ENCODE measurements around the gene SLC25A41. TPM values are rescaled to one million over a fixed set of nuclear protein-coding genes. Genes with fewer than 3 reads are reported as not detected.

The SLC25A41 gene
- total RNA-seq, 6 experiments from 2014 or later, result not detected

DNA sequence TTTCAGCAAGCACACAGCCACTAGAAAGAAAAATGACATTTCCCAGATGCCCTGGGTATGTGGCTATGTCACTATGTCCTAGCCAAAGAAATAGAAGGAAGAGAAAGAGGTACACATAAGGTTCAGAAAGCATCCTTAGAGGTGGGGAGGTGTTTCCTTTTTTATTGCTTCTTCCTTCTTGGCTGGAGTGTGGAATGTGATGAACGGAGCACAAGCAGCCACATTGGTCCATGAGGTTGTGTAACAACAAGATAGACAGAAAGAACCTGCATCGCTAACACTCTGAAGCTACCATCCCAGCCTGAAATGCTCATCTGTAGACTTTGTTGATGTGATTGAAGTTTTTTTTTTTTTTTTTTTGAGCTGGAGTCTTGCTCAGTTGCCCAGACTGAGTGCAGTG is 19.3 kb upstream of the SLC25A41 start:
- Mint-ChIP-seq H3K4me3 (no peak overlapping the region), H3K36me3 (ENCODE audit: low read depth) (peaks cover 34% of the 10 kb centered on the region), H3K4me1 (ENCODE audit: low read depth) (peaks cover 3% of the 10 kb centered on the region), H3K9me3 (peaks cover 16% of the 10 kb centered on the region), H3K27ac (no peak overlapping the region), H3K27me3 (ENCODE audit: insufficient read depth) (peaks cover 4% of the 10 kb centered on the region; the same call in 1 of the 2 replicates)
- no peak for DNase-seq
- TF ChIP-seq CTCF (IDR thresholded peaks at IDR 0.05), result no peak

- TF ChIP-seq CTCF (IDR thresholded peaks at IDR 0.05), result no peak
- DNase-seq, result no peak
- Mint-ChIP-seq H3K9me3 (peaks cover 16% of the 10 kb centered on the region), H3K36me3 (ENCODE audit: low read depth) (peaks cover 34% of the 10 kb centered on the region), H3K27me3 (ENCODE audit: insufficient read depth) (peaks cover 4% of the 10 kb centered on the region; the same call in 1 of the 2 replicates), H3K4me1 (ENCODE audit: low read depth) (no peaks in the 10 kb centered on the region), H3K27ac (no peak overlapping the region), H3K4me3 (no peak overlapping the region)
Measured at GRCh38 chr19:6452223-6452614, 18.7 kb upstream of the SLC25A41 start.

- no peak for DNase-seq
- no peak overlapping the region for H3K27ac Mint-ChIP-seq
- H3K4me3 Mint-ChIP-seq, result no peak overlapping the region
- TF ChIP-seq CTCF (IDR thresholded peaks at IDR 0.05), result no peak
- H3K4me1 Mint-ChIP-seq (ENCODE audit: low read depth), result no peaks in the 10 kb centered on the region
- peaks cover 34% of the 10 kb centered on the region for H3K36me3 Mint-ChIP-seq (ENCODE audit: low read depth)
- H3K27me3 Mint-ChIP-seq (ENCODE audit: insufficient read depth), result peaks cover 4% of the 10 kb centered on the region; the same call in 1 of the 2 replicates
- H3K9me3 Mint-ChIP-seq, result peaks cover 16% of the 10 kb centered on the region
Measured at GRCh38 chr19:6451583-6452222, 18.1 kb upstream of the SLC25A41 start.

GRCh38 chr19:6450166-6450565 is 16.6 kb upstream of the SLC25A41 start:
- TF ChIP-seq CTCF (IDR thresholded peaks at IDR 0.05), result no peak
- Mint-ChIP-seq H3K4me1 (ENCODE audit: low read depth) (no peaks in the 10 kb centered on the region), H3K36me3 (ENCODE audit: low read depth) (peaks cover 42% of the 10 kb centered on the region), H3K27ac (no peak overlapping the region), H3K27me3 (ENCODE audit: insufficient read depth) (peaks cover 4% of the 10 kb centered on the region; the same call in 1 of the 2 replicates), H3K9me3 (peaks cover 18% of the 10 kb centered on the region), H3K4me3 (no peak overlapping the region)
- DNase-seq, result no peak

- peaks cover 4% of the 10 kb centered on the region; the same call in 1 of the 2 replicates for H3K27me3 Mint-ChIP-seq (ENCODE audit: insufficient read depth)
- H3K27ac Mint-ChIP-seq, result no peak overlapping the region
- H3K4me3 Mint-ChIP-seq, result no peak overlapping the region
- H3K4me1 Mint-ChIP-seq (ENCODE audit: low read depth), result no peaks in the 10 kb centered on the region
- no peak for DNase-seq
- H3K36me3 Mint-ChIP-seq (ENCODE audit: low read depth), result peaks cover 26% of the 10 kb centered on the region
- H3K9me3 Mint-ChIP-seq, result peaks cover 5% of the 10 kb centered on the region
- TF ChIP-seq CTCF (IDR thresholded peaks at IDR 0.05), result no peak
Measured at GRCh38 chr19:6448045-6448444, 14.5 kb upstream of the SLC25A41 start.
